T-helper 9 cell (primary cell): ENCODE measurements around the gene ELK3.

Experiments
- DNase-seq: peaks from one replicate; pipeline ENCODE4 v3.0.0-alpha.2; 2020
- total RNA-seq, 2 donors: gene quantifications; one replicate each; lab custom pipeline; 2026; lab: John Stamatoyannopoulos, UW

The ELK3 gene
- 58.6 to 142 reads per million in 2 donors for total RNA-seq

- DNase-seq = peak; percentile 56
These were observed at the start of gene ELK3 for GRCh38 chr12:96193725-96194575. Gene ELK3 (plus strand): TSS chr12:96194375.

GRCh38 chr12:96146747-96147146 lies 47.4 kb upstream of the ELK3 start:
- no peak for DNase-seq

- DNase-seq = no peak
These were observed 43.7 kb upstream of the ELK3 start for GRCh38 chr12:96150442-96150841.

- DNase-seq = no peak
These were observed 42.0 kb upstream of the ELK3 start for GRCh38 chr12:96152164-96152563.

- no peak for DNase-seq
These were observed 40.9 kb upstream of the ELK3 start for GRCh38 chr12:96153131-96153725.

- no peak for DNase-seq
These were observed 39.0 kb upstream of the ELK3 start for GRCh38 chr12:96155181-96155580.

- DNase-seq = no peak
These were observed 38.4 kb upstream of the ELK3 start for GRCh38 chr12:96155781-96156180.

- DNase-seq = no peak
These were observed 38.0 kb upstream of the ELK3 start for GRCh38 chr12:96156211-96156610.

GRCh38 chr12:96157427-96157826 lies 36.7 kb upstream of the ELK3 start:
- DNase-seq = no peak

- no peak for DNase-seq
These were observed 29.0 kb upstream of the ELK3 start for GRCh38 chr12:96164951-96165811.

- no peak for DNase-seq
These were observed 27.4 kb upstream of the ELK3 start for GRCh38 chr12:96166765-96167164.

- DNase-seq = no peak
These were observed 26.7 kb upstream of the ELK3 start for GRCh38 chr12:96167492-96167891.

- no peak for DNase-seq
These were observed 23.8 kb upstream of the ELK3 start for GRCh38 chr12:96170328-96170727.

GRCh38 chr12:96170762-96171161 lies 23.4 kb upstream of the ELK3 start:
- DNase-seq = no peak

- DNase-seq = no peak
These were observed 22.3 kb upstream of the ELK3 start for GRCh38 chr12:96171905-96172304.

GRCh38 chr12:96172981-96173380 lies 21.2 kb upstream of the ELK3 start:
- no peak for DNase-seq

GRCh38 chr12:96176575-96176974 lies 17.6 kb upstream of the ELK3 start:
- DNase-seq = no peak

GRCh38 chr12:96177013-96177412 lies 17.2 kb upstream of the ELK3 start:
- DNase-seq = no peak

GRCh38 chr12:96183734-96184370 lies 10.3 kb upstream of the ELK3 start:
- DNase-seq = no peak

- DNase-seq = no peak
These were observed 8.3 kb upstream of the ELK3 start for GRCh38 chr12:96185914-96186313.

- DNase-seq = no peak
These were observed 7.4 kb upstream of the ELK3 start for GRCh38 chr12:96186607-96187301.

- no peak for DNase-seq
These were observed 6.2 kb upstream of the ELK3 start for GRCh38 chr12:96187956-96188355.
